HepG2 (cell line): ENCODE measurements around the gene CCND1. TPM values are rescaled to one million over a fixed set of nuclear protein-coding genes. Genes with fewer than 3 reads are reported as not detected.

ENCODE experiments used
- ARID2 ChIP-seq: sonication (generic); formaldehyde crosslinking; IDR thresholded peaks from 2 replicates; pipeline ENCODE4 v1.8.1; 2022; ENCODE audit warnings: mild to moderate bottlenecking, missing genetic modification reagents, borderline replicate concordance
- ELF3 ChIP-seq: IDR thresholded peaks from 2 replicates; pipeline ENCODE4 v1.6.1; 2016; ENCODE audit warnings: missing genetic modification reagents, missing compliant biosample characterization
- HNRNPUL1 ChIP-seq: fragments of 200-400 bp; formaldehyde crosslinking; IDR thresholded peaks from 2 replicates; pipeline ENCODE4 v1.6.1; 2017; ENCODE audit warnings: low read depth, mild to moderate bottlenecking, low read length, moderate library complexity
- MED1 ChIP-seq: sonication (generic); formaldehyde crosslinking; IDR thresholded peaks from 2 replicates; pipeline ENCODE4 v1.4.0; 2020; ENCODE audit warnings: missing genetic modification reagents
- MXD1 ChIP-seq: sonication (generic); formaldehyde crosslinking; IDR thresholded peaks from 2 replicates; pipeline ENCODE4 v1.4.0; 2020; ENCODE audit warnings: mild to moderate bottlenecking, missing genetic modification reagents
- NR2C2 ChIP-seq: sonication (generic); formaldehyde crosslinking; IDR thresholded peaks from 2 replicates; pipeline ENCODE4 v1.4.0; 2020; ENCODE audit warnings: missing genetic modification reagents, mild to moderate bottlenecking, moderate library complexity, borderline replicate concordance
- REST ChIP-seq, 2 experiments: IDR thresholded peaks; 2 replicates each; pipeline ENCODE4 v1.6.1; 2011 to 2012; ENCODE audit warnings: low read length in 2 of 2, borderline replicate concordance in 1 of 2, low read depth in 1 of 2, mild to moderate bottlenecking in 1 of 2, moderate library complexity in 1 of 2
- SSRP1 ChIP-seq: IDR thresholded peaks from 2 replicates; pipeline ENCODE4 v1.6.1; 2016; ENCODE audit warnings: control low read depth
- TARDBP ChIP-seq: sonication (generic); formaldehyde crosslinking; IDR thresholded peaks from 2 replicates; pipeline ENCODE4 v1.8.0; 2022; ENCODE audit warnings: mild to moderate bottlenecking, missing genetic modification reagents
- ZBTB14 ChIP-seq: sonication (generic); formaldehyde crosslinking; IDR thresholded peaks from 2 replicates; pipeline ENCODE4 v1.4.0; 2020; ENCODE audit warnings: missing genetic modification reagents
- ZBTB46 ChIP-seq: sonication (generic); formaldehyde crosslinking; IDR thresholded peaks from 2 replicates; pipeline ENCODE4 v1.4.0; 2020; ENCODE audit warnings: mild to moderate bottlenecking, missing genetic modification reagents, borderline replicate concordance
- ZIK1 ChIP-seq: sonication (generic); formaldehyde crosslinking; IDR thresholded peaks from 2 replicates; pipeline ENCODE4 v1.5.0; 2020; ENCODE audit warnings: mild to moderate bottlenecking, low read depth, missing genetic modification reagents, borderline replicate concordance
- ZNF235 ChIP-seq: sonication (generic); formaldehyde crosslinking; IDR thresholded peaks from 2 replicates; pipeline ENCODE4 v1.8.1; 2023; ENCODE audit warnings: mild to moderate bottlenecking, missing genetic modification reagents, borderline replicate concordance
- ZNF660 ChIP-seq: sonication (generic); formaldehyde crosslinking; IDR thresholded peaks from 2 replicates; pipeline ENCODE4 v1.5.1; 2020; ENCODE audit warnings: mild to moderate bottlenecking, low read depth, missing genetic modification reagents, borderline replicate concordance
- ZNF674 ChIP-seq: sonication (generic); formaldehyde crosslinking; IDR thresholded peaks from 2 replicates; pipeline ENCODE4 v1.5.0; 2020; ENCODE audit warnings: low read depth, mild to moderate bottlenecking, missing genetic modification reagents
- ZNF704 ChIP-seq: sonication (generic); formaldehyde crosslinking; IDR thresholded peaks from 2 replicates; pipeline ENCODE4 v1.8.1; 2023; ENCODE audit warnings: mild to moderate bottlenecking, inconsistent platforms, moderate library complexity, missing genetic modification reagents, borderline replicate concordance
- ZNF777 ChIP-seq: sonication (generic); formaldehyde crosslinking; IDR thresholded peaks from 2 replicates; pipeline ENCODE4 v1.4.0; 2020; ENCODE audit warnings: missing genetic modification reagents
- ZSCAN5A ChIP-seq: sonication (generic); formaldehyde crosslinking; IDR thresholded peaks from 2 replicates; pipeline ENCODE4 v1.8.0; 2022; ENCODE audit warnings: mild to moderate bottlenecking, missing genetic modification reagents, borderline replicate concordance
- polyA plus RNA-seq, 8 experiments: library from polyadenylated mRNA; depleted of rRNA in 3 of 8; stranded (reverse) in 7 of 8; unstranded in 1 of 8; fragments of >200 nt; fragmentation: Illumina TruSeq in 4 of 8; extraction: Trizol in 4 of 8; gene quantifications; 2 replicates each; pipeline versions ENCODE4 v1.2.1 to v1.2.3, GENCODE V29; 2011 to 2016; ENCODE audit warnings: low read depth in 4 of 8, missing spikeins in 1 of 8, mixed read lengths in 1 of 8; ENCODE audit not compliant: insufficient read depth in 1 of 8
- total RNA-seq, 5 experiments: library from RNA; depleted of rRNA; stranded (reverse); fragments of >200 nt; fragmentation: Illumina TruSeq; extraction: Trizol; gene quantifications; 2 replicates each; pipeline ENCODE4 v1.2.3, GENCODE V29; 2016; ENCODE audit warnings: low read depth in 1 of 5

Gene CCND1
- total and polyA plus RNA-seq, 2 of the 13 experiments (the other 11 are each of a cell fraction or from before 2014, with no cell fraction given), result 107 to 136 TPM

GRCh38 chr11:69654660-69655478, 13.9 kb downstream of the CCND1 start (continued):
- TF ChIP-seq ELF3 (CRISPR knock-in tag) (0 out of 2 replicates have a peak, but pooled peaks have one; percentile 75), SSRP1 (no peak), NR2C2 (CRISPR knock-in tag) (no peak), ARID2 (CRISPR knock-in tag) (peak; percentile 95), ZIK1 (CRISPR knock-in tag) (no peak), ZBTB46 (CRISPR knock-in tag) (no peak), REST (IDR thresholded peaks at IDR 0.05; ENCODE audit: borderline replicate concordance in 1 of 2, low read depth in 1 of 2, low read length in 2 of 2) (no peak), ZNF235 (no peak), MED1 (CRISPR knock-in tag) (peak; percentile 75), TARDBP (CRISPR knock-in tag) (peak; percentile 85), ZNF660 (no peak), ZNF704 (CRISPR knock-in tag) (no peak), MXD1 (no peak), ZNF777 (no peak), ZNF674 (CRISPR knock-in tag) (no peak), ZBTB14 (no peak), ZSCAN5A (CRISPR knock-in tag) (peak; percentile 85), HNRNPUL1 (no peak)
